Measurements from ENCODE around the gene TMEM35A. TPM values are rescaled to one million over a fixed set of nuclear protein-coding genes. Genes with fewer than 3 reads are reported as not detected.

The TMEM35A gene
- total RNA-seq, 1 experiment from 2014 or later, result not detected

DNA sequence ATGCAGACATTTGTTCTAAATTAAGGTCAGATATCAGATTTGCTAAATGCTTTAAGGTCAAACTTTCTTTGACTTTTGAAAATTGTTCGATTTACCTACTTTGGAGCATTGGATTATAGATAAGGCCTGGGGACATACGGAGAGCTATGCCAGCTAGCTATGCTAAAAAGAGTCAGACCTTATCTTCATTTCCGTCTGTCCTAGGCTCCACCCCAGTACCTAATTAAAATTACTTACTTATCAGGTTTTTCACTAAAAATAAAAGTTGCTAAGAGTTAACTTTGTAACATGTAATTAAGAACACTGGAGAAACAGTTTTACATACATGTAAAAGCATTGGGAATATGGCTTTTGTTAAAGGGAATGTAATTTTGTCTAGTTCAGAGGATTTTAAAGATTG, 7.1 kb upstream of the TMEM35A start:
- Histone ChIP-seq H3K4me1 (ENCODE audit: control insufficient read depth, insufficient read depth, low read length) (no peaks in the 10 kb centered on the region), H3K36me3 (ENCODE audit: control insufficient read depth, insufficient read depth, low read length) (no peaks in the 10 kb centered on the region), H3K9me3 (ENCODE audit: control insufficient read depth, insufficient read depth, low read depth, low read length) (no peaks in the 10 kb centered on the region), H3K4me3 (ENCODE audit: low read depth in 2 of 2, low read length in 2 of 2) (no peak overlapping the region), H3K27ac (ENCODE audit: low read length) (no peak overlapping the region), H3K27me3 (ENCODE audit: control insufficient read depth, insufficient read depth, low read length) (no peaks in the 10 kb centered on the region)
- in situ Hi-C loops (cut with HindIII; ENCODE audit: low pct_unique_long_range_greater_than_20kb, low sequenced_read_pairs) (no loop called here), intact Hi-C loops (cut with micrococcal nuclease; ENCODE audit: unreplicated experiment) (no loop called here)
- ChIA-PET CTCF (no interaction called here), POLR2A (no interaction called here)
- TF ChIP-seq, protein P1, sequence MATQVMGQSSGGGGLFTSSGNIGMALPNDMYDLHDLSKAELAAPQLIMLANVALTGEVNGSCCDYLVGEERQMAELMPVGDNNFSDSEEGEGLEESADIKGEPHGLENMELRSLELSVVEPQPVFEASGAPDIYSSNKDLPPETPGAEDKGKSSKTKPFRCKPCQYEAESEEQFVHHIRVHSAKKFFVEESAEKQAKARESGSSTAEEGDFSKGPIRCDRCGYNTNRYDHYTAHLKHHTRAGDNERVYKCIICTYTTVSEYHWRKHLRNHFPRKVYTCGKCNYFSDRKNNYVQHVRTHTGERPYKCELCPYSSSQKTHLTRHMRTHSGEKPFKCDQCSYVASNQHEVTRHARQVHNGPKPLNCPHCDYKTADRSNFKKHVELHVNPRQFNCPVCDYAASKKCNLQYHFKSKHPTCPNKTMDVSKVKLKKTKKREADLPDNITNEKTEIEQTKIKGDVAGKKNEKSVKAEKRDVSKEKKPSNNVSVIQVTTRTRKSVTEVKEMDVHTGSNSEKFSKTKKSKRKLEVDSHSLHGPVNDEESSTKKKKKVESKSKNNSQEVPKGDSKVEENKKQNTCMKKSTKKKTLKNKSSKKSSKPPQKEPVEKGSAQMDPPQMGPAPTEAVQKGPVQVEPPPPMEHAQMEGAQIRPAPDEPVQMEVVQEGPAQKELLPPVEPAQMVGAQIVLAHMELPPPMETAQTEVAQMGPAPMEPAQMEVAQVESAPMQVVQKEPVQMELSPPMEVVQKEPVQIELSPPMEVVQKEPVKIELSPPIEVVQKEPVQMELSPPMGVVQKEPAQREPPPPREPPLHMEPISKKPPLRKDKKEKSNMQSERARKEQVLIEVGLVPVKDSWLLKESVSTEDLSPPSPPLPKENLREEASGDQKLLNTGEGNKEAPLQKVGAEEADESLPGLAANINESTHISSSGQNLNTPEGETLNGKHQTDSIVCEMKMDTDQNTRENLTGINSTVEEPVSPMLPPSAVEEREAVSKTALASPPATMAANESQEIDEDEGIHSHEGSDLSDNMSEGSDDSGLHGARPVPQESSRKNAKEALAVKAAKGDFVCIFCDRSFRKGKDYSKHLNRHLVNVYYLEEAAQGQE (IDR thresholded peaks at IDR 0.05; ENCODE audit: insufficient read depth in 1 of 2, low read depth in 2 of 2, low read length in 1 of 2), result no peak
- TF ChIP-seq, protein P2, sequence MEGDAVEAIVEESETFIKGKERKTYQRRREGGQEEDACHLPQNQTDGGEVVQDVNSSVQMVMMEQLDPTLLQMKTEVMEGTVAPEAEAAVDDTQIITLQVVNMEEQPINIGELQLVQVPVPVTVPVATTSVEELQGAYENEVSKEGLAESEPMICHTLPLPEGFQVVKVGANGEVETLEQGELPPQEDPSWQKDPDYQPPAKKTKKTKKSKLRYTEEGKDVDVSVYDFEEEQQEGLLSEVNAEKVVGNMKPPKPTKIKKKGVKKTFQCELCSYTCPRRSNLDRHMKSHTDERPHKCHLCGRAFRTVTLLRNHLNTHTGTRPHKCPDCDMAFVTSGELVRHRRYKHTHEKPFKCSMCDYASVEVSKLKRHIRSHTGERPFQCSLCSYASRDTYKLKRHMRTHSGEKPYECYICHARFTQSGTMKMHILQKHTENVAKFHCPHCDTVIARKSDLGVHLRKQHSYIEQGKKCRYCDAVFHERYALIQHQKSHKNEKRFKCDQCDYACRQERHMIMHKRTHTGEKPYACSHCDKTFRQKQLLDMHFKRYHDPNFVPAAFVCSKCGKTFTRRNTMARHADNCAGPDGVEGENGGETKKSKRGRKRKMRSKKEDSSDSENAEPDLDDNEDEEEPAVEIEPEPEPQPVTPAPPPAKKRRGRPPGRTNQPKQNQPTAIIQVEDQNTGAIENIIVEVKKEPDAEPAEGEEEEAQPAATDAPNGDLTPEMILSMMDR (IDR thresholded peaks at IDR 0.05), result no peak
- TF ChIP-seq TCF7L2 (IDR thresholded peaks at IDR 0.05; ENCODE audit: low read depth, low read length) (no peak), POLR2AphosphoS5 (IDR thresholded peaks at IDR 0.05; ENCODE audit: low read depth, low read length) (no peak), SIN3A (IDR thresholded peaks at IDR 0.05; ENCODE audit: borderline replicate concordance, insufficient read depth, low read depth, low read length) (no peak)
- ATAC-seq, result no peak
- DNase-seq (ENCODE audit: low read depth, low spot score), result no peak
- no TSS peak for BruUV-seq (replicated peaks)

DNA sequence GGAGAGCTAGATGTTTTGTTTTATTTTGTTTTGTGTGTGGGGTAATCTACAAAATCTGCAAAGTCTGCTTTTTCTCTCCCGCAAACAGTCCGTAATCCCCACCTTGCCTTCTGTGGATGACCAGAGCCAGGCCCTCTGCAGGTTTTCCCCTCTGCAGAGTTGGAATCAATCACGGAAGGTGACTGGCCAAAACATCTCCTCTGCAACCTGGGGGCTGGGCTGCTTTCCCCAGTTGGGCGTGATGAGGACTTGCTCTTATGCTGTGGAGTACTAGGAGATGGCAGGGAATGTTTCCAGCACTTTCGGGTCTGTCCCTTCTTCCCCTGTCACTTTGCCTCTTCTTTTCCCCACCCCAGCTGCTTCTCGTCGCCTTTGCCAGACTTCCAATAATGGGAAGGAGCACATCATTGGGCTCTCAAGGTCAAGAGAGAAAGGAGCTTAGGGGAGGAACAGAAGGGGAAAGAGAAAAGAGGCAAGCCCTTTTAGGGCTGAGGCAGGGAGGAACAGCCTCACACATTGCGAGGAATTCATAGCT, 1.1 kb downstream of the TMEM35A start:
- no TSS peak for BruUV-seq (replicated peaks)
- DNase-seq (ENCODE audit: low read depth, low spot score) (no peak), ATAC-seq (no peak)
- CTCF ChIA-PET, result no interaction called here
- H3K4me3 ChIP-seq (ENCODE audit: low read depth in 2 of 2, low read length in 2 of 2), result no peak overlapping the region
- no peaks in the 10 kb centered on the region for H3K36me3 ChIP-seq (ENCODE audit: control insufficient read depth, insufficient read depth, low read length)
- in situ Hi-C loops (cut with HindIII; ENCODE audit: low pct_unique_long_range_greater_than_20kb, low sequenced_read_pairs), result no loop called here
- no peaks in the 10 kb centered on the region for H3K27me3 ChIP-seq (ENCODE audit: control insufficient read depth, insufficient read depth, low read length)
- POLR2A ChIA-PET, result no interaction called here
- TF ChIP-seq TCF7L2 (IDR thresholded peaks at IDR 0.05; ENCODE audit: low read depth, low read length) (no peak), SIN3A (IDR thresholded peaks at IDR 0.05; ENCODE audit: borderline replicate concordance, insufficient read depth, low read depth, low read length) (no peak), POLR2AphosphoS5 (IDR thresholded peaks at IDR 0.05; ENCODE audit: low read depth, low read length) (no peak)
- TF ChIP-seq, protein P1 (IDR thresholded peaks at IDR 0.05; ENCODE audit: insufficient read depth in 1 of 2, low read depth in 2 of 2, low read length in 1 of 2), result no peak
- TF ChIP-seq, protein P2 (IDR thresholded peaks at IDR 0.05), result no peak
- no peaks in the 10 kb centered on the region for H3K4me1 ChIP-seq (ENCODE audit: control insufficient read depth, insufficient read depth, low read length)
- no peaks in the 10 kb centered on the region for H3K9me3 ChIP-seq (ENCODE audit: control insufficient read depth, insufficient read depth, low read depth, low read length)
- intact Hi-C loops (cut with micrococcal nuclease; ENCODE audit: unreplicated experiment), result no loop called here
- H3K27ac ChIP-seq (ENCODE audit: low read length), result no peak overlapping the region
